HUES64 (cell line): ENCODE data around the gene NTRK2.

Experiments
- H3K27ac ChIP-seq: 2 replicates; pipeline ENCODE4 v1.7.0; 2013; ENCODE audit warnings: low read depth, low read length, inconsistent platforms
- H3K27me3 ChIP-seq: 2 replicates; pipeline ENCODE4 v1.6.1; 2013; ENCODE audit warnings: mild to moderate bottlenecking, low read length; ENCODE audit not compliant: insufficient read depth
- H3K36me3 ChIP-seq: 2 replicates; pipeline ENCODE4 v1.6.1; 2013; ENCODE audit warnings: mild to moderate bottlenecking, low read length; ENCODE audit not compliant: insufficient read depth
- H3K4me1 ChIP-seq: 2 replicates; pipeline ENCODE4 v1.6.1; 2013; ENCODE audit warnings: mild to moderate bottlenecking, low read length, moderate library complexity; ENCODE audit not compliant: insufficient read depth
- H3K4me3 ChIP-seq: 2 replicates; pipeline ENCODE4 v1.5.1; 2013; ENCODE audit warnings: mild to moderate bottlenecking, low read length, moderate library complexity
- H3K9ac ChIP-seq: 2 replicates; pipeline ENCODE4 v1.6.1; 2013; ENCODE audit warnings: mild to moderate bottlenecking, low read depth, low read length
- H3K9me3 ChIP-seq: 2 replicates; pipeline ENCODE4 v1.6.1; 2013; ENCODE audit warnings: low read depth, low read length; ENCODE audit not compliant: insufficient read depth
- WGBS: fragments of 150-250, 120-280 bp; methylation state at CpG from one replicate; pipeline ENCODE4 v1.1.7; 2013; ENCODE audit warnings: missing lambda C conversion rate; 5-methylcytosine and 5-hydroxymethylcytosine counted together

The NTRK2 gene

DNA sequence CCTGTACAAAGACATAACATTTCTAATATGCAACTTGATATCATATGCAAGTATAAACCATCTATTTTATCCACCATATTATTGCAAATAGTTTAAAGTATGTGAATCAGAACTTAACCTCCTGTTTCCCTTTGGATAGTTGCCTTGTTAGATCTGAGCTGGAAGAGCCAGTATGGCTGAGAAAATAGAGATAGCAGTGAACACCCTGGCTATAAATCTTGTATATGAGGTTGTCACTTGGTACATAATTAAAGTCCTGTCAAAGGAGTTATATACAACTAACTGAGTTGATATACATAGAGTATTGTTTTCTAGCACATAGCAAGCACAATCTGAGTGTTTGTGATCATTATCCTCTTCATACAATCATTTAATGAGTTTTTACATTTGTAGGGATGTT lies 272.3 kb downstream of the NTRK2 start:
- no peaks in the 10 kb centered on the region for H3K36me3 ChIP-seq
- no peak overlapping the region for H3K27ac ChIP-seq
- no peaks in the 10 kb centered on the region for H3K27me3 ChIP-seq
- no peaks in the 10 kb centered on the region for H3K9me3 ChIP-seq
- no peak overlapping the region for H3K4me3 ChIP-seq
- H3K4me1 ChIP-seq, result peaks cover 4% of the 10 kb centered on the region; the same call in 1 of the 2 replicates
- no peak overlapping the region for H3K9ac ChIP-seq

- no peaks in the 10 kb centered on the region for H3K9me3 ChIP-seq
- H3K27ac ChIP-seq, result no peak overlapping the region
- H3K4me1 ChIP-seq, result no peaks in the 10 kb centered on the region
- no peak overlapping the region for H3K4me3 ChIP-seq
- no peaks in the 10 kb centered on the region for H3K36me3 ChIP-seq
- H3K9ac ChIP-seq, result no peak overlapping the region
- no peaks in the 10 kb centered on the region for H3K27me3 ChIP-seq
- 94% methylated on average over 2 of the region's 2 CpGs for WGBS
Measured at GRCh38 chr9:84943482-84944050, 274.0 kb downstream of the NTRK2 start.

DNA sequence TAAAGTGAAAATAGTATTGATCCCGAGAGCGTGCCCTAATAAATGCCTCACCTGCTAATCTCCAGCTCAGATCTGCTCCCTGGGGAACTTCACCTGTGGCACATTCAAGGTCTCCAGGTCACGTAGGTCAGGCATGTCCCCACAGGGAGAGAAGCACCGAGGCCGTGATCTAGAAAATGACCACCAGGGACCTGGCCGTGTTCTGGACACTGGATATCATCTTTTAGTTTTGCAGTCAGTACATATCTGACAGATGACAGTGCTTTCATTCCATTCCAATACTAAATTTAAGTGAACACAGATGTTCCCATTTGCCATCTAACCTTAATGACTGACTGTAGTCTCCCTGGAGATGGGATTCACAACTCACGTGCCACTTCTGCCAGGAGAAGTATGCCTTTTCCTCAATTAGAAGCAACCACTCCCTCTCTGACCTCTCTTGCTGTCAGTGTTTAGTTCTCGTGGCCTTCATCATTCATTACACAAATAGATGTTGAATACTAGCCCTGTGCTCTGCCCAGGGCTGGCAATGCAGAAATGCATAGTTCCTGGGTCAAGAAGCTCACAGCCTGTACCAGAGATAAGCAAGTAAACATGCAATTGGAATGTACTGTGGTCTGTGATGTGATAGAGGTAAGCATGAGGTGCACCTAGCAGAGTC lies 276.5 kb downstream of the NTRK2 start:
- no peak overlapping the region for H3K9ac ChIP-seq
- no peak overlapping the region for H3K27ac ChIP-seq
- no peaks in the 10 kb centered on the region for H3K9me3 ChIP-seq
- H3K4me1 ChIP-seq, result no peaks in the 10 kb centered on the region
- no peak overlapping the region for H3K4me3 ChIP-seq
- H3K27me3 ChIP-seq, result no peaks in the 10 kb centered on the region
- WGBS, result 90% methylated on average over 8 of the region's 8 CpGs
- no peaks in the 10 kb centered on the region for H3K36me3 ChIP-seq

GRCh38 chr9:84947412-84947972 lies 278.0 kb downstream of the NTRK2 start:
- Histone ChIP-seq H3K4me1 (no peaks in the 10 kb centered on the region), H3K27ac (no peak overlapping the region), H3K4me3 (no peak overlapping the region), H3K9ac (no peak overlapping the region), H3K27me3 (no peaks in the 10 kb centered on the region), H3K9me3 (no peaks in the 10 kb centered on the region), H3K36me3 (no peaks in the 10 kb centered on the region)
- 93% methylated on average over 5 of the region's 5 CpGs for WGBS

DNA sequence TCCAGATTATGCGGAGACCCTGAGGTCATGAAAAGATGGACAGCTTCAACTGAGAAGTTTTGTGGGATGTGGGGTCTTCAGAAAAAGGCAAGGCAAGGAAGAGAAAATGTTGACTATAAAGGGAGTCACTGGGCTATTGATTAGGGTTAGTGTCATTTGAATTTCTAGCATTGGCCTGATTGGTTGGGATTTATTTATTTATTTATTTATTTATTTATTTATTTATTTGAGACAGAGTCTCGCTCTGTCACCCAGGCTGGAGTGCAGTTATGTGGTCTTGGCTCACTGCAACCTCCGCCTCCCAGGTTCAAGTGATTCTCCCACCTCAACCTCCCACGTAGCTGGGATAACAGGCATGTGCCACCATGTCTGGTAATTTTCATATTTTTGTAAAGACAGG lies 279.7 kb downstream of the NTRK2 start:
- H3K27me3 ChIP-seq, result peaks cover 1% of the 10 kb centered on the region; the same call in 1 of the 2 replicates
- no peak overlapping the region for H3K27ac ChIP-seq
- no peak overlapping the region for H3K4me3 ChIP-seq
- no peaks in the 10 kb centered on the region for H3K36me3 ChIP-seq
- H3K9ac ChIP-seq, result no peak overlapping the region
- H3K4me1 ChIP-seq, result no peaks in the 10 kb centered on the region
- 92% methylated on average over 4 of the region's 4 CpGs for WGBS
- H3K9me3 ChIP-seq, result no peaks in the 10 kb centered on the region

GRCh38 chr9:84949971-84950370 lies 280.4 kb downstream of the NTRK2 start:
- Histone ChIP-seq H3K4me1 (no peaks in the 10 kb centered on the region), H3K27me3 (peaks cover 6% of the 10 kb centered on the region), H3K4me3 (no peak overlapping the region), H3K9me3 (no peaks in the 10 kb centered on the region), H3K27ac (no peak overlapping the region), H3K9ac (no peak overlapping the region), H3K36me3 (no peaks in the 10 kb centered on the region)
- WGBS, result 97% methylated on average over 5 of the region's 5 CpGs

GRCh38 chr9:84950879-84951811 lies 281.6 kb downstream of the NTRK2 start:
- H3K4me3 ChIP-seq, result no peak overlapping the region
- H3K9ac ChIP-seq, result no peak overlapping the region
- WGBS, result 95% methylated on average over 9 of the region's 9 CpGs
- H3K4me1 ChIP-seq, result no peaks in the 10 kb centered on the region
- peaks cover 6% of the 10 kb centered on the region for H3K27me3 ChIP-seq
- H3K36me3 ChIP-seq, result no peaks in the 10 kb centered on the region
- H3K9me3 ChIP-seq, result no peaks in the 10 kb centered on the region
- no peak overlapping the region for H3K27ac ChIP-seq

GRCh38 chr9:84953252-84953773 lies 283.8 kb downstream of the NTRK2 start:
- H3K36me3 ChIP-seq, result no peaks in the 10 kb centered on the region
- WGBS, result 95% methylated on average over 3 of the region's 3 CpGs
- H3K9ac ChIP-seq, result no peak overlapping the region
- H3K27ac ChIP-seq, result no peak overlapping the region
- peaks cover 6% of the 10 kb centered on the region for H3K27me3 ChIP-seq
- no peaks in the 10 kb centered on the region; the same call in 1 of the 2 replicates for H3K9me3 ChIP-seq
- H3K4me3 ChIP-seq, result no peak overlapping the region
- no peaks in the 10 kb centered on the region for H3K4me1 ChIP-seq

DNA sequence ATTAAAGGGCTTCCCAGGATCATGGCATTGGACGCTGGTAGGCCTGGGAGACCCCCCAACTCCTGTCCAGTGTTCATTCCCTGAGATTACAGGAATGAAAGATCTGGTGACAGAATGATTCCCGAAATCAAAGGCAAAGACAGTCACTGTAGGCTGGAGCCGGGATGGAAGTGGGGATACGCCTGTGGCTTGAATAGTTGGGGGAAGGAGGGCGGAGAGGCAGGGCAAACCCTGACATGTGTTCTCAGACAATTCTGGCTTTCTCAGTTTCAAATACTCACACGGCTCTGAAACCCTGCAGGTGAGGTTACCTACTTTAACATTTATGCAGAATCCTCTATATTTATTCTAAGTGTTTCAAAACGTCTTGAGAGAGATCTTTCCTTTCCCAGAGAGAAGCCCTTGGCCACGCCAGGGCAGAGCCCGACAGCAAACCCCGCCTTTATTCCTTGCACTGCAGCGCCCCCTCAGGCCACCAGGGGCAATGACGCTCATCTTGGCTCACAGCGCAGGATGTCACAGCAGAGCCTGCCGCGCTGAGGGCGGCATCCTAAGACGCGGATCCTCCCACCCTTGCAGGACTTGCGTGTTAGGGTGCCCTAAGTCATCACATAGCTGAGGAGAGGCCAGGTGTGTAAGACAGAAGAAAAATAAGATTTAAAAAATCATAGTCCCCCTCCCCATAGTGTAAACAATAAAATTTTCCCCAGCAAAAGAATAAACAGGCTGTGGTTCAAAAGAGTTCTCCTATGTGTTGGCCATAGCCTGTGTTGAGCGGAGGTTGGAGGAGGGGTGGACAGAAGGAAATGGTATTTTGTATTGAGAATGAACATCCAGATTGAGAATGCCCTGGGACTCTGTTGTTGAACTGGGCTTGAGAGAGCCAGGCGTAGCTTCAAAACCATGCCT lies 284.5 kb downstream of the NTRK2 start:
- Histone ChIP-seq H3K36me3 (no peaks in the 10 kb centered on the region), H3K4me3 (no peak overlapping the region), H3K4me1 (no peaks in the 10 kb centered on the region), H3K27me3 (peaks cover 6% of the 10 kb centered on the region), H3K9me3 (no peaks in the 10 kb centered on the region; the same call in 1 of the 2 replicates), H3K9ac (no peak overlapping the region), H3K27ac (no peak overlapping the region)
- WGBS, result 31% methylated on average over 21 of the region's 21 CpGs

DNA sequence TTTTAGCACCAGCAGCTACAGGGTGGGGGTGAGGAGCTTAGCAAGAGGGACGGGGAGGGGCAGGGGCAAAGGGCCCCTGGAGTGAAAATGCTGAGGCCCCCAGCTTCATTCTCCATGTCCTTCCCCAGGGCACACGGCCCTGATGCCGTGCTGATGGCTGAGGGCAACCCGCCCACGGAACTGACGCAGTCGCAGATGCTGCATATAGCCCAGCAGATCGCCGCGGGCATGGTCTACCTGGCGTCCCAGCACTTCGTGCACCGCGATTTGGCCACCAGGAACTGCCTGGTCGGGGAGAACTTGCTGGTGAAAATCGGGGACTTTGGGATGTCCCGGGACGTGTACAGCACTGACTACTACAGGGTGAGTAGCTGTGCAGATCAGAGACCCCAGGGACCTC lies 285.6 kb downstream of the NTRK2 start:
- Histone ChIP-seq H3K36me3 (no peaks in the 10 kb centered on the region), H3K4me1 (no peaks in the 10 kb centered on the region), H3K27me3 (peaks cover 6% of the 10 kb centered on the region), H3K4me3 (no peak overlapping the region), H3K9me3 (no peaks in the 10 kb centered on the region; the same call in 1 of the 2 replicates), H3K27ac (no peak overlapping the region), H3K9ac (no peak overlapping the region)
- 96% methylated on average over 18 of the region's 18 CpGs for WGBS
